Measurements from ENCODE around the gene FBXO44.

GRCh38 chr1:11645670-11646265, 8.9 kb upstream of the FBXO44 start:
- TF ChIP-seq CTCF (IDR thresholded peaks at IDR 0.05; ENCODE audit: low read depth, low read length) (peak; percentile 61), EZH2phosphoT487 (IDR thresholded peaks at IDR 0.05; ENCODE audit: low read depth) (no peak)
